GM19395 (cell line): Measurements from ENCODE around the gene SORCS2.

Source experiments
- ATAC-seq: cut with Tn5 transposase; IDR thresholded peaks from one replicate; pipeline ENCODE4 v1.9.1; 2021; ENCODE audit warnings: mild to moderate bottlenecking, moderate library complexity; ENCODE audit not compliant: unreplicated experiment

The SORCS2 gene

GRCh38 chr4:7711307-7711963 is 519.1 kb downstream of the SORCS2 start:
- no peak for ATAC-seq

- no peak for ATAC-seq
Measured at GRCh38 chr4:7712021-7712671, 519.8 kb downstream of the SORCS2 start.

- no peak for ATAC-seq
Measured at GRCh38 chr4:7713757-7714156, 521.4 kb downstream of the SORCS2 start.

- no peak for ATAC-seq
Measured at GRCh38 chr4:7714176-7714575, 521.8 kb downstream of the SORCS2 start.

- ATAC-seq = no peak
Measured at GRCh38 chr4:7714738-7715137, 522.4 kb downstream of the SORCS2 start.

- no peak for ATAC-seq
Measured at GRCh38 chr4:7715271-7716009, 523.1 kb downstream of the SORCS2 start.

GRCh38 chr4:7716010-7716721 is 523.8 kb downstream of the SORCS2 start:
- ATAC-seq = no peak

- ATAC-seq = no peak
Measured at GRCh38 chr4:7717161-7717560, 524.8 kb downstream of the SORCS2 start.

- ATAC-seq = no peak
Measured at GRCh38 chr4:7717946-7718490, 525.7 kb downstream of the SORCS2 start.

GRCh38 chr4:7719354-7720174 is 527.2 kb downstream of the SORCS2 start:
- no peak for ATAC-seq

- ATAC-seq = no peak
Measured at GRCh38 chr4:7721984-7722551, 529.7 kb downstream of the SORCS2 start.

GRCh38 chr4:7722766-7723387 is 530.5 kb downstream of the SORCS2 start:
- no peak for ATAC-seq

GRCh38 chr4:7723625-7724024 is 531.3 kb downstream of the SORCS2 start:
- ATAC-seq = no peak

- no peak for ATAC-seq
Measured at GRCh38 chr4:7725951-7726350, 533.6 kb downstream of the SORCS2 start.

GRCh38 chr4:7726665-7727413 is 534.5 kb downstream of the SORCS2 start:
- no peak for ATAC-seq

- ATAC-seq = no peak
Measured at GRCh38 chr4:7727749-7728148, 535.4 kb downstream of the SORCS2 start.

GRCh38 chr4:7731437-7731836 is 539.1 kb downstream of the SORCS2 start:
- no peak for ATAC-seq

- ATAC-seq = no peak
Measured at GRCh38 chr4:7732263-7732662, 539.9 kb downstream of the SORCS2 start.

GRCh38 chr4:7733201-7733600 is 540.9 kb downstream of the SORCS2 start:
- no peak for ATAC-seq
